CD4-positive, alpha-beta T cell treated with Interleukin-12 subunit alpha and Interleukin-12 subunit beta, for 1 hour (primary cell): ENCODE data around the gene NEGR1.

Experiments used
- DNase-seq: peaks from one replicate; pipeline ENCODE4 v3.0.0-alpha.2; 2020

The NEGR1 gene

GRCh38 chr1:71427066-71427465, 855.3 kb downstream of the NEGR1 start:
- DNase-seq, result no peak

GRCh38 chr1:71424536-71424935, 857.8 kb downstream of the NEGR1 start:
- DNase-seq, result no peak

- no peak for DNase-seq
Measured at GRCh38 chr1:71422221-71422620, 860.1 kb downstream of the NEGR1 start.

GRCh38 chr1:71417421-71417820, 864.9 kb downstream of the NEGR1 start:
- no peak for DNase-seq

- DNase-seq, result no peak
Measured at GRCh38 chr1:71414179-71414578, 868.2 kb downstream of the NEGR1 start.

GRCh38 chr1:71413441-71414175, 868.7 kb downstream of the NEGR1 start:
- no peak for DNase-seq

GRCh38 chr1:71400050-71400449, 882.3 kb downstream of the NEGR1 start:
- DNase-seq, result no peak

GRCh38 chr1:71399594-71399993, 882.7 kb downstream of the NEGR1 start:
- DNase-seq, result no peak

GRCh38 chr1:71393301-71393700, 889.0 kb downstream of the NEGR1 start:
- no peak for DNase-seq

GRCh38 chr1:71390518-71390917, 891.8 kb downstream of the NEGR1 start:
- no peak for DNase-seq

- DNase-seq, result no peak
Measured at GRCh38 chr1:71377886-71378285, 904.5 kb downstream of the NEGR1 start.

- no peak for DNase-seq
Measured at GRCh38 chr1:71372496-71372895, 909.8 kb downstream of the NEGR1 start.

- DNase-seq, result no peak
Measured at GRCh38 chr1:71371581-71371980, 910.8 kb downstream of the NEGR1 start.

GRCh38 chr1:71364236-71364635, 918.1 kb downstream of the NEGR1 start:
- no peak for DNase-seq

GRCh38 chr1:71362691-71363090, 919.6 kb downstream of the NEGR1 start:
- DNase-seq, result no peak

- DNase-seq, result no peak
Measured at GRCh38 chr1:71362076-71362475, 920.3 kb downstream of the NEGR1 start.

- no peak for DNase-seq
Measured at GRCh38 chr1:71357708-71358107, 924.6 kb downstream of the NEGR1 start.

- DNase-seq, result no peak
Measured at GRCh38 chr1:71351438-71351837, 930.9 kb downstream of the NEGR1 start.

GRCh38 chr1:71350805-71351204, 931.5 kb downstream of the NEGR1 start:
- DNase-seq, result no peak

GRCh38 chr1:71350330-71350729, 932.0 kb downstream of the NEGR1 start:
- DNase-seq, result no peak
